H1 (cell line): ENCODE measurements around the gene ATP2C1. TPM values are rescaled to one million over a fixed set of nuclear protein-coding genes. Genes with fewer than 3 reads are reported as not detected.

Experiments
- CTCF ChIA-PET: fragments of 300-600 bp; sonication (Branson Sonifier 250); formaldehyde crosslinking; loops from one replicate; lab custom pipeline; 2021; ENCODE audit not compliant: partially characterized antibody; lab: Charles Lee
- POLR2A ChIA-PET: fragments of 300-600 bp; sonication (Branson Sonifier 250); formaldehyde crosslinking; loops from one replicate; lab custom pipeline; 2021; ENCODE audit warnings: inconsistent platforms; ENCODE audit not compliant: partially characterized antibody; lab: Charles Lee
- DNase-seq, 2 experiments: peaks; one replicate each; pipeline versions ENCODE4 v3.0.0 to v3.0.0-alpha.2; 2010 to 2022; ENCODE audit warnings: low spot score in 2 of 2, low read depth in 1 of 2, mixed read lengths in 1 of 2
- FAIRE-seq: peaks from 2 replicates; lab custom pipeline; 2011; peaks lifted over from hg19 to GRCh38; lab: Jason Lieb, UNC
- H2AFZ ChIP-seq: 2 replicates; pipeline ENCODE4 v1.8.1; 2012; ENCODE audit warnings: low read length, inconsistent platforms
- H2AK5ac ChIP-seq: 2 replicates; pipeline ENCODE4 v1.6.1; 2013; ENCODE audit warnings: low read depth, low read length
- H2BK120ac ChIP-seq: replicated peaks from 2 replicates; pipeline ENCODE3; 2013; ENCODE audit warnings: low read depth, low read length, inconsistent platforms
- H2BK12ac ChIP-seq: 2 replicates; pipeline ENCODE4 v1.6.1; 2013; ENCODE audit warnings: low read depth, low read length
- H2BK15ac ChIP-seq: 2 replicates; pipeline ENCODE4 v1.6.1; 2013; ENCODE audit warnings: low read length
- H2BK20ac ChIP-seq: 2 replicates; pipeline ENCODE4 v1.6.1; 2013; ENCODE audit warnings: low read length
- H2BK5ac ChIP-seq: 2 replicates; pipeline ENCODE4 v1.6.1; 2013; ENCODE audit warnings: low read depth, low read length
- H3K14ac ChIP-seq: 2 replicates; pipeline ENCODE4 v1.6.1; 2013; ENCODE audit warnings: inconsistent platforms; ENCODE audit not compliant: insufficient read length
- H3K18ac ChIP-seq: 2 replicates; pipeline ENCODE4 v1.6.1; 2013; ENCODE audit warnings: low read length; ENCODE audit errors: extremely low read depth
- H3K23ac ChIP-seq: 2 replicates; pipeline ENCODE4 v1.6.1; 2013; ENCODE audit warnings: inconsistent platforms; ENCODE audit not compliant: insufficient read length
- H3K23me2 ChIP-seq: 2 replicates; pipeline ENCODE4 v1.6.1; 2013; ENCODE audit warnings: low read depth, low read length
- H3K27ac ChIP-seq: 2 replicates; pipeline ENCODE4 v1.6.1; 2011; ENCODE audit warnings: low read depth, low read length, inconsistent platforms
- H3K27me3 ChIP-seq, 4 experiments: replicated peaks in 1 of 4; 1 replicate in 1 of 4; 2 replicates in 3 of 4; pipeline versions ENCODE4 v1.6.1 to v1.8.1; 2011 to 2013; ENCODE audit warnings: low read length in 3 of 4, mild to moderate bottlenecking in 3 of 4, inconsistent platforms in 2 of 4, mixed read lengths in 2 of 4, moderate library complexity in 1 of 4; ENCODE audit not compliant: control insufficient read depth in 3 of 4, insufficient read depth in 3 of 4; ENCODE audit errors: extremely low read depth in 1 of 4
- H3K36me3 ChIP-seq, 4 experiments: 2 replicates each; pipeline versions ENCODE4 v1.6.1 to v1.8.1; 2011 to 2013; ENCODE audit warnings: mild to moderate bottlenecking in 4 of 4, low read length in 3 of 4, moderate library complexity in 2 of 4, control low read depth in 1 of 4, inconsistent platforms in 1 of 4; ENCODE audit not compliant: insufficient read depth in 4 of 4, control insufficient read depth in 2 of 4
- H3K4ac ChIP-seq: replicated peaks from 2 replicates; pipeline ENCODE3; 2013; ENCODE audit warnings: low read length, low read depth, mixed read lengths, inconsistent platforms; ENCODE audit not compliant: insufficient read length
- H3K4me1 ChIP-seq, 4 experiments: replicated peaks in 1 of 4; 1 replicate in 1 of 4; 2 replicates in 3 of 4; pipeline versions ENCODE4 v1.6.1 to v1.8.1; 2011 to 2013; ENCODE audit warnings: low read length in 3 of 4, inconsistent platforms in 2 of 4, mixed read lengths in 1 of 4; ENCODE audit not compliant: insufficient read depth in 4 of 4, control insufficient read depth in 3 of 4
- H3K4me2 ChIP-seq, 2 experiments: 2 replicates each; pipeline versions ENCODE4 v1.6.1 to v1.8.1; 2011 to 2013; ENCODE audit warnings: low read depth in 2 of 2, low read length in 2 of 2, control low read depth in 1 of 2, inconsistent platforms in 1 of 2, mild to moderate bottlenecking in 1 of 2; ENCODE audit not compliant: insufficient read depth in 1 of 2
- H3K4me3 ChIP-seq, 4 experiments: fragments of 200-600, 300-600 bp in 1 of 4; sonication (generic), shearing (Covaris generic), sonication (Bioruptor Twin) in 1 of 4; 2 replicates each; pipeline versions ENCODE4 v1.5.1 to v1.8.1; 2011 to 2016; ENCODE audit warnings: low read length in 4 of 4, low read depth in 3 of 4, control low read depth in 2 of 4, inconsistent platforms in 2 of 4, mild to moderate bottlenecking in 2 of 4, mixed read lengths in 1 of 4, moderate library complexity in 1 of 4; ENCODE audit not compliant: insufficient read depth in 2 of 4; ENCODE audit errors: extremely low read depth in 1 of 4
- H3K56ac ChIP-seq: replicated peaks from 2 replicates; pipeline ENCODE3; 2013; ENCODE audit warnings: low read depth, mild to moderate bottlenecking, mixed read lengths, low read length, inconsistent platforms; ENCODE audit not compliant: insufficient read length
- H3K79me1 ChIP-seq: 2 replicates; pipeline ENCODE4 v1.6.1; 2013; ENCODE audit warnings: low read depth, low read length, control low read depth
- H3K79me2 ChIP-seq, 2 experiments: 2 replicates each; pipeline versions ENCODE4 v1.6.1 to v1.8.1; 2012 to 2013; ENCODE audit warnings: low read length in 2 of 2, mild to moderate bottlenecking in 2 of 2, inconsistent platforms in 1 of 2; ENCODE audit not compliant: insufficient read depth in 2 of 2, control insufficient read depth in 1 of 2
- H3K9ac ChIP-seq, 4 experiments: replicated peaks in 1 of 4; 1 replicate in 1 of 4; 2 replicates in 3 of 4; pipeline versions ENCODE4 v1.6.1 to v1.8.1; 2011 to 2013; ENCODE audit warnings: low read depth in 3 of 4, low read length in 3 of 4, control low read depth in 2 of 4, mild to moderate bottlenecking in 2 of 4, moderate library complexity in 2 of 4, inconsistent platforms in 1 of 4; ENCODE audit errors: extremely low read depth in 1 of 4
- H3K9me3 ChIP-seq, 2 experiments: 2 replicates each; pipeline versions ENCODE4 v1.6.1 to v1.8.1; 2012 to 2013; ENCODE audit warnings: mild to moderate bottlenecking in 2 of 2, moderate library complexity in 2 of 2, control low read depth in 1 of 2, inconsistent platforms in 1 of 2, low read depth in 1 of 2, low read length in 1 of 2, mixed read lengths in 1 of 2; ENCODE audit not compliant: insufficient read depth in 2 of 2
- H4K20me1 ChIP-seq, 2 experiments: replicated peaks in 1 of 2; 2 replicates each; pipeline versions ENCODE3 to v1.8.1; 2011 to 2013; ENCODE audit warnings: inconsistent platforms in 2 of 2, low read length in 2 of 2, mild to moderate bottlenecking in 1 of 2; ENCODE audit not compliant: insufficient read depth in 2 of 2, control insufficient read depth in 1 of 2
- H4K5ac ChIP-seq: 2 replicates; pipeline ENCODE4 v1.6.1; 2013; ENCODE audit warnings: low read length, low read depth, mixed read lengths, inconsistent platforms; ENCODE audit not compliant: insufficient read length
- H4K8ac ChIP-seq: 2 replicates; pipeline ENCODE4 v1.8.0; 2013; ENCODE audit warnings: mild to moderate bottlenecking, moderate library complexity, low read length, inconsistent platforms; ENCODE audit not compliant: insufficient read depth; ENCODE audit errors: extremely low read depth
- H4K91ac ChIP-seq: replicated peaks from 2 replicates; pipeline ENCODE3; 2013; ENCODE audit warnings: low read length, mixed read lengths, inconsistent platforms; ENCODE audit not compliant: insufficient read length
- CBX8 ChIP-seq: fragments of 300-800, 300-1000 bp; sonication (generic); IDR thresholded peaks from 2 replicates; pipeline ENCODE4 v1.7.1; 2016; ENCODE audit warnings: low read depth, low read length, borderline replicate concordance
- WGBS, 2 experiments: shearing (Covaris generic) in 1 of 2; methylation state at CpG; one replicate each; pipeline versions ENCODE4 v1.1.6 to v1.1.7; 2013 to 2015; ENCODE audit warnings: low lambda C conversion rate in 2 of 2, mixed read lengths in 2 of 2, inconsistent platforms in 1 of 2, low coverage in 1 of 2, missing lambda C conversion rate in 1 of 2; ENCODE audit not compliant: insufficient replicate concordance in 2 of 2, insufficient coverage in 1 of 2, insufficient read length in 1 of 2; ENCODE audit errors: extremely low coverage in 1 of 2, missing lambda C conversion rate in 1 of 2; 5-methylcytosine and 5-hydroxymethylcytosine counted together
- polyA plus RNA-seq, 7 experiments: library from polyadenylated mRNA; depleted of rRNA in 3 of 7; stranded (reverse) in 5 of 7; unstranded in 2 of 7; fragments of >200 nt in 5 of 7; fragments of 200-250 nt in 2 of 7; gene quantifications; 1 replicate in 5 of 7; 2 replicates in 1 of 7; 4 replicates in 1 of 7; pipeline versions ENCODE4 v1.2.1 to v1.2.3, GENCODE V29; 2011 to 2013; ENCODE audit warnings: missing spikeins in 2 of 7, mixed read lengths in 2 of 7
- total RNA-seq: library from RNA; stranded (reverse); fragmentation: NEBNext Ultra II Directional; extraction: Animal tissue kit (Norgen Biotek cat#: 25700); gene quantifications from 2 replicates; pipeline ENCODE4 v1.2.1, GENCODE V29; 2021

The ATP2C1 gene
- total and polyA plus RNA-seq, 2 of the 8 experiments (the other 6 are each of a cell fraction or from before 2014, with no cell fraction given), result 50.7 to 68.5 TPM

- Histone ChIP-seq H4K5ac (no peak overlapping the region), H3K27me3 (no peaks in the 10 kb centered on the region), H3K9me3 (no peaks in the 10 kb centered on the region), H2BK5ac (no peak overlapping the region), H3K23ac (no peak overlapping the region), H4K20me1 (no peaks in the 10 kb centered on the region), H3K9ac (no peak overlapping the region), H2AK5ac (no peak overlapping the region), H3K27ac (no peak overlapping the region), H2BK120ac (no peak overlapping the region), H3K79me2 (no peaks in the 10 kb centered on the region), H3K14ac (no peak overlapping the region), H3K79me1 (no peaks in the 10 kb centered on the region), H4K91ac (no peak overlapping the region), H3K4me3 (no peak overlapping the region), H2BK20ac (no peak overlapping the region), H2BK15ac (no peak overlapping the region), H2BK12ac (no peak overlapping the region), H2AFZ (no peak overlapping the region), H3K4ac (no peak overlapping the region), H3K4me2 (no peak overlapping the region), H3K36me3 (peaks cover 0 to 7% (median 2%) of the 10 kb centered on the region in 4 experiments; a peak in 5 of 8 replicates), H3K56ac (no peak overlapping the region), H4K8ac (no peak overlapping the region), H3K18ac (no peak overlapping the region), H3K4me1 (no peaks in the 10 kb centered on the region), H3K23me2 (no peaks in the 10 kb centered on the region)
- 91% methylated on average over 4 of the region's 4 CpGs; no CpG with 5 or more reads in 1 of the 2 experiments for WGBS, 2 experiments
- CTCF ChIA-PET, result no interaction called here
- POLR2A ChIA-PET, result no interaction called here
- FAIRE-seq (no peak), DNase-seq (no peak)
- TF ChIP-seq CBX8, result no peak
Measured at GRCh38 chr3:130935761-130936492, 42.0 kb downstream of the ATP2C1 start.
